AG09309 (cell line): ENCODE measurements around the gene CTRB1.
A peak's percentile ranks its signal among the peaks of the same experiment; 100 is the strongest.
"Not testable (repeated sequence)": the region's sequence is repeated elsewhere in the genome, so short reads cannot be mapped to it uniquely, and the experiment has no call there.

Experiments
- DNase-seq: peaks from one replicate; pipeline ENCODE4 v3.0.0-alpha.2; 2010; ENCODE audit warnings: low read depth
- H3K4me3 ChIP-seq: 2 replicates; pipeline ENCODE4 v1.5.1; 2011; ENCODE audit warnings: mild to moderate bottlenecking, low read depth, low read length, moderate library complexity; ENCODE audit not compliant: control insufficient read depth
- CTCF ChIP-seq: IDR thresholded peaks from 2 replicates; pipeline ENCODE4 v1.5.1; 2011; ENCODE audit warnings: mild to moderate bottlenecking, low read depth, low read length, inconsistent platforms; ENCODE audit not compliant: insufficient read depth, control insufficient read depth; ENCODE audit errors: missing control alignments

The CTRB1 gene

GRCh38 chr16:75238853-75239541 is 20.2 kb downstream of the CTRB1 start:
- TF ChIP-seq CTCF, result peak; percentile 40
- DNase-seq, result no peak

GRCh38 chr16:75239542-75240122 is 20.8 kb downstream of the CTRB1 start:
- DNase-seq, result no peak
- no peak overlapping the region for H3K4me3 ChIP-seq
- TF ChIP-seq CTCF, result no peak

More at GRCh38 chr16:75238853-75239541, 20.2 kb downstream of the CTRB1 start:
- H3K4me3 ChIP-seq, result no peak overlapping the region

- H3K4me3 ChIP-seq, DNase-seq: not testable (repeated sequence)
These were observed 21.8 kb downstream of the CTRB1 start for GRCh38 chr16:75240633-75241032.

GRCh38 chr16:75241412-75241811 is 22.6 kb downstream of the CTRB1 start:
- TF ChIP-seq CTCF, result no peak
- no peak for DNase-seq
- H3K4me3 ChIP-seq, result no peak overlapping the region

- no peak overlapping the region for H3K4me3 ChIP-seq
- DNase-seq, result no peak
- TF ChIP-seq CTCF, result no peak
These were observed 23.2 kb downstream of the CTRB1 start for GRCh38 chr16:75241955-75242354.

GRCh38 chr16:75242436-75243078 is 23.8 kb downstream of the CTRB1 start:
- not testable (repeated sequence) for H3K4me3 ChIP-seq, DNase-seq

- no peak for TF ChIP-seq CTCF
- no peak overlapping the region for H3K4me3 ChIP-seq
- no peak for DNase-seq
These were observed 25.0 kb downstream of the CTRB1 start for GRCh38 chr16:75243667-75244224.
